HL-60 (cell line): ENCODE measurements around the gene SLC6A6.

ENCODE experiments used
- DNase-seq, 2 experiments: peaks; one replicate each; pipeline ENCODE4 v3.0.0-alpha.2; 2010 to 2020; ENCODE audit warnings: low read depth in 1 of 2, low spot score in 1 of 2
- H3K27ac ChIP-seq: fragments of 250-450 bp; sonication (Bioruptor Pico); replicated peaks from 2 replicates; pipeline ENCODE4 v1.5.1; 2020; ENCODE audit warnings: mild to moderate bottlenecking, moderate library complexity
- H3K27me3 ChIP-seq: fragments of 250-450 bp; sonication (Bioruptor Pico); 2 replicates; pipeline ENCODE4 v1.5.1; 2021; ENCODE audit warnings: mild to moderate bottlenecking, moderate library complexity; ENCODE audit not compliant: insufficient read depth, poor library complexity, severe bottlenecking
- H3K4me3 ChIP-seq: replicated peaks from 2 replicates; pipeline ENCODE4 v1.5.1; 2011; ENCODE audit warnings: mild to moderate bottlenecking, control low read depth, low read length; ENCODE audit not compliant: insufficient read depth
- CTCF ChIP-seq: IDR thresholded peaks from one replicate; pipeline ENCODE4 v1.5.1; 2011; ENCODE audit warnings: low read length, control low read depth, inconsistent platforms; ENCODE audit not compliant: insufficient read depth
- GABPA ChIP-seq: IDR thresholded peaks from 2 replicates; pipeline ENCODE4 v1.6.1; 2012; ENCODE audit warnings: low read depth
- POLR2AphosphoS5 ChIP-seq: IDR thresholded peaks from 2 replicates; pipeline ENCODE4 v1.6.1; 2012; ENCODE audit warnings: low read depth
- REST ChIP-seq: IDR thresholded peaks from 2 replicates; pipeline ENCODE4 v1.6.1; 2012; ENCODE audit warnings: low read depth; ENCODE audit not compliant: insufficient replicate concordance
- SPI1 ChIP-seq: IDR thresholded peaks from 2 replicates; pipeline ENCODE4 v1.6.1; 2012; ENCODE audit warnings: low read depth, mild to moderate bottlenecking, borderline replicate concordance

Gene SLC6A6

GRCh38 chr3:14480207-14481017 is 78.0 kb downstream of the SLC6A6 start:
- Histone ChIP-seq H3K27ac (no peak overlapping the region), H3K27me3 (no peaks in the 10 kb centered on the region), H3K4me3 (no peak overlapping the region)
- TF ChIP-seq SPI1 (no peak), REST (no peak), GABPA (no peak), POLR2AphosphoS5 (no peak), CTCF (no peak)
- no peak for DNase-seq

GRCh38 chr3:14481018-14481645 is 78.7 kb downstream of the SLC6A6 start:
- Histone ChIP-seq H3K4me3 (no peak overlapping the region), H3K27me3 (no peaks in the 10 kb centered on the region), H3K27ac (no peak overlapping the region)
- TF ChIP-seq GABPA (no peak), POLR2AphosphoS5 (no peak), SPI1 (no peak), CTCF (no peak), REST (no peak)
- no peak for DNase-seq

- no peak for TF ChIP-seq SPI1
- TF ChIP-seq GABPA, result no peak
- TF ChIP-seq REST, result no peak
- no peak for TF ChIP-seq POLR2AphosphoS5
- no peak for DNase-seq
Observed at GRCh38 chr3:14481646-14482036, 79.2 kb downstream of the SLC6A6 start.

More at GRCh38 chr3:14481646-14482036, 79.2 kb downstream of the SLC6A6 start:
- no peak overlapping the region for H3K4me3 ChIP-seq
- H3K27ac ChIP-seq, result no peak overlapping the region
- H3K27me3 ChIP-seq, result no peaks in the 10 kb centered on the region
